Astrocyte of the hippocampus (primary cell): Measurements from ENCODE around the gene SPATA31A1.
"Not testable (repeated sequence)": the region's sequence is repeated elsewhere in the genome, so short reads cannot be mapped to it uniquely, and the experiment has no call there.

Experiments
- DNase-seq: peaks from one replicate; pipeline ENCODE4 v3.0.0; 2011; ENCODE audit warnings: low read depth, low spot score

SPATA31A1 gene

GRCh38 chr9:39355369-39355768 is at the start of gene SPATA31A1:
SPATA31A1 (plus strand) TSS chr9:39355669; CDS start chr9:39355731, 62 bp downstream.
- DNase-seq: not testable (repeated sequence)

- not testable (repeated sequence) for DNase-seq
Measured at GRCh38 chr9:39407261-39408204, 52.1 kb downstream of the SPATA31A1 start.

GRCh38 chr9:39411254-39411940 is 55.9 kb downstream of the SPATA31A1 start:
- DNase-seq: not testable (repeated sequence)
